GM21576 (cell line): ENCODE measurements around the gene PLA2G4A.
A peak's percentile ranks its signal among the peaks of the same experiment; 100 is the strongest.

ENCODE experiments used
- ATAC-seq: cut with Tn5 transposase; IDR thresholded peaks from one replicate; pipeline ENCODE4 v1.9.1; 2021; ENCODE audit warnings: mild to moderate bottlenecking, moderate library complexity; ENCODE audit not compliant: unreplicated experiment

Gene PLA2G4A

DNA sequence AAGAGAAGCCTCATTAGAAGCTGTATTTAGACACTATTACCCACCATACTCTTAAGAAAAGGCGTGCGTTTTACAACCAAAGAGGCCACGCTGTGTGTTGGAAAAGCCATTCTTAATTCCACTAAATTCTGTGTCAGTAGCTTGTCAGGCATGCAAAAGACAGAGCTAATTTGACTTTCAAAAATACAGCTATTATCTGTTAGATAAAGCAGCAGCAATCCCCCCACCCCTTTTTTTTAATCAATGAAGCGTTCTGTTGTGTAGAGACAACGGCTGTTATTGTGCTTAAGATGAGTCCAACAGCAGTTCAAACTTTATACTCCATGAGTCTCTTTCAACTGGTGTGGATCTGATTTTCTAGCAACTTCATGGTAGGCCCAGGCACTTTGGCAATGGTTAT is 43.5 kb downstream of the PLA2G4A start:
- ATAC-seq, result no peak

DNA sequence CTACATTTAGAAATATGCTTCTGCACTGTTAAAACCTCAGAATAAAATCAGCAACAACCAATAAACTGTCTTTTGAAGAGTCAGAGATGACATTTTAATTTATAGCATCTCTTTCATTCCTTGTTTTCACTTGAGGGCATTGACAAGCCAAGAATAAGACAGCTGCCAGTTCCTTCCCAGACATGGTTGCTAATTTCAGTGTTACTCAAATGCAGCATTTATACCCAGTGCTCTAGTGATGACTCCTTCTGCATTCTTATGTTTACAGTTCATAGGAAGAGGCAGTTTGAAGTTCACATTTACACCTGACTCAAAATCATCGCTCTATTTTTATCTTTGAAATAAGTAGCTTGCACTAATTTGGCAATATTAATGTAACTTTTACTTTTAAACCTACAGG is 44.9 kb downstream of the PLA2G4A start:
- no peak for ATAC-seq

DNA sequence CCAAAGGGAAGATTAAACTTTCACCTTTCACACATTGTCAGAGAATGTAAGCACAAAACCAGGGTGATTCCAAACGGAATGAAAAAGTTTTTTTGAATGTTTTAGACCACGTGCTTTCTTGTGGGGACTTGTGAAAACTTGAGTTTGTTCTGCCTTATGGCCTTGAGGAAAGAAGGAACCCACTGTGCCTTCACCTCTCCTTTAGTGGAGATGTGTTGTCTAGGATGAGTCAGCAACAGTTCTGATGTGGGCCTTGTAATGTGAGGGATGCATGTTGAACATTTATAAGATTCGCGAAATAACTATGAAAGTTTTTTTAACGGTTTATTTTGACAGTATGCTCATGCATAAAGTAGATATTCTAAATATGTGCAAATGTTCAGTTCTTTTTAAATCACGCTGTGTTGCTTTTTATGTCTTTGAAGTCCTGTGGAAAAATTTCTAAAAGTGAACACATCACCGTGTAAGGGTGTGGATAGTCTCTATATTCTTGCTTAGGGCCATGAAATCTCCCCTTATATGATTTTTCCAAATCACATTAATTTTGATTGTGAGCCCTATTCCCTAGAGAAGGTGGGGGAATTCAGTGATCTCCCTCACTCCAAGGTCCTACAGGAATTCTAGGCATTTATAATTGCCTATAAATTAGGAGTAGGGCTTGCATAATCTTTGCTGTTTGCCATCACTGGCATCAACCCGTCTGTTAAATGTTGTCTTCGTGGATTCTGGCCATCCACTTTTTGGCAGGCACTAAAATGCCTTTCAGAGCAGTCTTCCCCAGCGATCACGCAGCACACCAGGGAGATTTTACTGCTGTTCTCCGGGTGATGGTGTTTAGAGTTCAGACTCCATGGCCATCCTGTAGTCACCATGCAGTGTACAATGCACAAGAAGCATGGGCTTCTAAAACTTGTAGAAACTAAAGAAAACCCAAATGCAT is 47.4 kb downstream of the PLA2G4A start:
- ATAC-seq, result no peak

DNA sequence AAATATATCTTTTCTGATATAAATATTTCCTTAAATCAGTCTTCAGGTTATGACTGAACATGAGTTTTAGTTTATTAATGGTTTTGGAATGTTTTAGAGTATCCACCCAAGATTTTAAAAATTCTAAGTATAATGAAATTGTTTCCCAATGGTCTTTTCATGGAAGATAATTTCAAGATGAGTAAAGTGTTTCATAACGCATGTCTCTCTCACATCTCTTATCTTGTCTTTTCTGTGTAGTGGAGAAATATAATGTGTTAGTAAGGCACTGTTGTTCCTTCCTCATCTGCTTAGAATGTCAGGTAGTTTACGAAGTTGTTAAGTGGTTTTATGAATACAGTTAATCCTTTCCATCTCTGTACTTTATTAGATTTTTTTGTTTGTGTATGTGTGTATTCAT is 49.6 kb downstream of the PLA2G4A start:
- no peak for ATAC-seq

DNA sequence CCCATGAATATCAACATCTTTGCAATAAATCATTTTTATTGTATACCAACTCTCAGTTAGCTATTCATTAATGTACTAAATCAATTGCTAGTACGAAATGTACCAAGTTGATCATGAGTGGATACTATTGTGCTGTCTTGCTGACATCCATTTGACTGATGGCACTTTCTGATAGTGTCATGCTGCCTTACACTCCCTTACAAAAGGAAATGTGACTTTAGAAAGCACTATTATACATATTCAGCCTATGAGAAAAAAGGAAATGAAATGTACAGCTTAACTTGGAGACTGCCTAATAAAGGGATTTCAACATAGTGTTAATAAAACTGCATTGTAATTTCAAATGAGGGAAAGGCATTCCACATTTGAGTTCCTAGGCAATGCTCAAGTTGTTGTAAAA is 52.2 kb downstream of the PLA2G4A start:
- no peak for ATAC-seq

DNA sequence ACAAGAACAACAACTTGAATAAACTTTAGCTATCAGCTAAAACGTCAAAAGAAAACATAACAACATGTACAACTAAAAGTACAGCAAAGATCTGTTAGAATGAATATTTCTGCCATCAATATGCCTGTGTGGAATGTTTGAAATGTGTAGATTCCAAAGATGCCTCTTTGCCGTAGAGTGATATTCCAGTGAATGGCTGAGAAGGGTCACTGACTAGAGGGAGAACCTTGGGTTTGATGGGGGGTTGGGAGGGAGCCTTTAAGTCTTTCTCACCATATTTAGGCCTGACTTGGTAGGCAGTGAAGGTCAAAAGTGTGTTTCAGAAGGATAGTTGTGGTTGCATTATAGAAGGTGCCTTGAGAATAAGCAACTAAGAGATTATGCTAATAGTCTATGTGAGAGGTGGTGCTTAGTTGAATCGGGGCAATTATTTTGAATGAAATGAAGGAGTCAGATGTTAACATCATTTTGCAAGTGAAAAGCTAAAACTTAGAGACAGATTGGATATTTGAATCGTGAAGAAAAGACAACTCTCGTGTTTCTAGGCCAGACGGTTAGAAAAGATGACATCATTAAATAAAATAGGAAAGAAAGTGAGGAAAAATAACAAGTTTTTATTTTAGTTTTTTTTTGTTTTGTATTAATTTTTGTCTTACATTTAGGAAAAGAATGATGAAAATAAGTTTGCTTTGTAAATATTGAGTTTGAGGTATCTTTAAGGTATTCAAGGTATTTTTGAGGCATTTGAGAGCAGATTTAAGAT is 53.8 kb downstream of the PLA2G4A start:
- no peak for ATAC-seq

DNA sequence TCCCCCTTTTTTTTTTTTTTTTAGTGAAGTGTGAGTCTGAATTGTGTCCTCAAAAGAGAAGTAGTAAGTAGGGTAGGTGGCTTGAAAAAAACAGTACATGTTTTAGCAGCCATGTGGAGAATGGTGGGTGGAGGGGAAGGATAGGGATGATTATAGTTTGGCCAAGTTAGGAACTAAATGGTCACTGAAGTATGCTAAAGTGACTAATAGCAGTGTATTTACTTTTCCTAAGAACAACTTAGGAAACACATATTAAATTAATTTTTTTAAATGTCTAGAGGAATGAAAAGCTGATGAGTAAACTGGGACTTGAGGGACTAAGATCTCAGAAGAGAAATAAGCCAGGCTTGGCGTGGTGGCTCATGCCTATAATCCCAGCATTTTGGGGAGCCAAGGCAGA is 55.5 kb downstream of the PLA2G4A start:
- no peak for ATAC-seq

DNA sequence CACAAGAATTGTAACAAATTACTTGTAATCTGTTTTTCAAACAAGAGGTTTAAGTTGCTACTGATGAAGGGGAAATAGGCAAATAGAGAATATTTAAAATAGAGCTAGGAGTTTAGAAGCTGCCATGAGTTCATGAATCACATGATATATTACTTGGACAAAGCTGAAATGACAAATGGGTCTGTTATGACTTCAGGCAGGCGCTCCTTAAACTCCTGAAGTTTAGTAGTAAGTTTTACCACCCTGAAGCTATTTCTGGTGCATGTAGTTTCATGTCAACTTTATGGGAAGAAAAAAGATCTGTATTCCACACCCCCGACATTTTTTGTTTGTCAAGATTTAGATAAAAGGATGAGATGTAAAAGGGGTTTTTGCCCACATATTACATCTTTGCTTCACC is 58.5 kb downstream of the PLA2G4A start:
- ATAC-seq, result no peak

DNA sequence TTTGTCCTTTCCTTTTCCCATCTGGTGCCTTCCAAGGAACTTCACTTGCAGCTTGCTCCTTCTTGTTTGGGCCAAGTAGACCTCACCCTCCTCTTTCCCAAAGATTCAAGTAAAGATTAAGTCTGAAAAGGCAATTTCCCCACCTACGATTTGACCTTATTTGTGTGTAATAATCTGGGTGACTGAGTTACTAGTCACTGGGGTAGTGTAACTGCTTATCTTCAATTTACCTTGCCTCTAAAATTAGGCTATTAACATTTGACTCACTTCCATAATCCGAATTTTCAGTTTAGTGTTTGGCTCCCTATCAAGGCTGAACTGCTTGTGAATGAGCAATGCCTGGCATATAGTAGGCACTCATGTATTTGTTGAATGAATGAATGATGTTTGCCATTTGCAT is 59.6 kb downstream of the PLA2G4A start:
- no peak for ATAC-seq

DNA sequence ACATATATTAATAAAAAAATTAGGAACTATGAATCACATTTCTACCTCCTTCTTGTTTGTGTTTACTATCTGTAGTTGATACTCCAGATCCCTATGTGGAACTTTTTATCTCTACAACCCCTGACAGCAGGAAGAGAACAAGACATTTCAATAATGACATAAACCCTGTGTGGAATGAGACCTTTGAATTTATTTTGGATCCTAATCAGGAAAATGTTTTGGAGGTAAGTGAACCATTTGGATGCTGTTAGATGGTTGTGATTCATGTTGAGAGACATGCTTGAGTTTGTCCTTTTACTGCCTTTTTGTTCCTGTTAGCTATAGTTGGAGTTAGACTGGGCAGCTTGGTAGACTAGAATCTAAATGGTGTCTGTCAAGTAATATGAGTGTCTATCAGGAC is 64.2 kb downstream of the PLA2G4A start:
- no peak for ATAC-seq

DNA sequence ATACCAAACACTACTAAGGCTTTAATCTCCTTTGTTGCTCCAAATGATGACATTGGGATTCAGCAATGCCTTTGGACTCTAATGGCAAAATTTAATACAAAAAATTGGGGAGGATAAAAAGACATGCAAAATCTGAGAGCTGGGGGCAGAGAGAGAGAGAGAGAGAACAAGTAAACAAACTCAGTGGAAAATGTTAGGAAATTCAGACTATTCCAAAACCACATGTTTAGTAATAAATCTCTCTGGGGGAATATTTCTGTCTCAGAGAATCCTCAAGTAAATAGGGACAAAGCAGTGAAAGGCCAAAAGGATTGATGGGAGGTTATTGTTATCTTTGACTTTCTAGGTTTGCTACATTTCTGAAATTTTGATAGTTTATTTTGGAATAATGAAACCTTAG is 65.7 kb downstream of the PLA2G4A start:
- ATAC-seq, result no peak

DNA sequence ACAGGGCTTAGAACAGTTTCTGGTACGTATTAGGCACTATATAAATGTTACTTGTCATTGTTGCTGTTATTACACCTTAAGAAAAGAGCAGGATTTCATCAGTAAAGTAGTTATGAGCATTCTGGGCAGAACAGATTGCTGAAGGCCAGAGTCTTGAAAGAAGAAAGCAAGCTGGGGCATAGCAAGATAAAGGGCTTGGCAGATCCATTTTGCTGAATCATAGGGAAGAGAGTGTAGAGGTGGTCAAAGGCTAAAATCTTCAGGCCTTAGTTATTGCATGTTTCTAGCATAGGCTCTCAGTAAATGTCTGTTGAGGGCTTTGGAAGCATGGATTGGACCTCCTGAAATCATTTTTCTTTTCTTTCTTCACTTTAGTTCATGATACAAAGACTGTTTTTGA is 67.5 kb downstream of the PLA2G4A start:
- ATAC-seq, result no peak

DNA sequence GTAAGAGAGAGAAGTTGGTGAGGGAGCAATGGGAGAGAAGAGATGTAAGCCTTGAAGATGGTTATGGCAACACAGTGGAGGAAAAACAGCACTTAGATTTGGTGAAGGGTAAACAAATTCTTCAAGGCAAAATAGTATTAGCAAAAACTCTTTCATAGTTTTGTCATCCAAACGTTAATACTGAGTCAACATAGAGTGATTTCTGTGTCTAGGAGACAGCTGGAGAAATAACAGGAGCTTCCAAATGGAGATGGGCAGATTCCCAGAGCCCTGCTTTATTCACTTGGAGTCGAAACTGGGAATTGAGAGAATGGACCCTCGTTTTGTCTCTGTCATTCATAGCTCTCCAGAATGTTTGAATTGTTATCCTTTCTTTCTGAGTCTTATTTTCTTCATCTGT is 68.3 kb downstream of the PLA2G4A start:
- ATAC-seq, result no peak

DNA sequence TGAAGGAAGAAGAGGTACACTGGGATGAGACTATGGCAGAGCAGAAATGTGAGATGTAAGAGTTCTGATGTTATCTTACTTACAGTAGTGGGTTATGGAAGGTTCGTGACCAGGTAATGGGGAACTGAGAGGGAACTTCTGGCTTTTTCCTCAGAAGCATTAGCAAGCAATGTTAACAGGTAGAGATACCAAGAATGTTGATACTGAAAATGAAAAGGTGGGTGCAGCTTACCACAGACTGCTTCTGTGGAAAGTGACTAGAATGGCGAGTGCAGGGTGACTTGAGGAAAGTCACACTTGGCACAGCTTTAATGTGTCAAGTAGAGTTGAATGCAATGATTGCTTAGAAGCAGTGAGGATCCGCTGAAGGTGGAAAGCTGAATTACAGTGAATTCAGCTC is 70.8 kb downstream of the PLA2G4A start:
- peak; percentile 90 for ATAC-seq

DNA sequence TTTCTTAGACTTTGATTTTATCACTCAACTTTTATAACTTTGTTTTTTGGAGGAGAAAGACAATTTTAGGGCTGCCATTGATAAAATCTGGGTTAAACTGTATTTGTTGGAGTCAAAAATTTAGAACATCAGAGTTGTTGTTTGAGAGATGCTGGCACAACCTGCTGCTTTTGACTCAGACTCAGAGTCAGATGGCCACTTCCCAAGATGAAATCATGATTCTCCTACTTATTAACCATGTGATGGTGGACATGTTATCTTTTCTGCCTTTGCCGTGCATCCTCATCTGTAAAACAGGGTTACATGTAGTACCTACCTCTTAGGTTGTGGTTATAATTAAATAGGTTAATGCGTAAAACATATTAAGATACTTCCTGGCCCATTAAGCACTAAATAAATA is 71.2 kb downstream of the PLA2G4A start:
- ATAC-seq, result no peak

DNA sequence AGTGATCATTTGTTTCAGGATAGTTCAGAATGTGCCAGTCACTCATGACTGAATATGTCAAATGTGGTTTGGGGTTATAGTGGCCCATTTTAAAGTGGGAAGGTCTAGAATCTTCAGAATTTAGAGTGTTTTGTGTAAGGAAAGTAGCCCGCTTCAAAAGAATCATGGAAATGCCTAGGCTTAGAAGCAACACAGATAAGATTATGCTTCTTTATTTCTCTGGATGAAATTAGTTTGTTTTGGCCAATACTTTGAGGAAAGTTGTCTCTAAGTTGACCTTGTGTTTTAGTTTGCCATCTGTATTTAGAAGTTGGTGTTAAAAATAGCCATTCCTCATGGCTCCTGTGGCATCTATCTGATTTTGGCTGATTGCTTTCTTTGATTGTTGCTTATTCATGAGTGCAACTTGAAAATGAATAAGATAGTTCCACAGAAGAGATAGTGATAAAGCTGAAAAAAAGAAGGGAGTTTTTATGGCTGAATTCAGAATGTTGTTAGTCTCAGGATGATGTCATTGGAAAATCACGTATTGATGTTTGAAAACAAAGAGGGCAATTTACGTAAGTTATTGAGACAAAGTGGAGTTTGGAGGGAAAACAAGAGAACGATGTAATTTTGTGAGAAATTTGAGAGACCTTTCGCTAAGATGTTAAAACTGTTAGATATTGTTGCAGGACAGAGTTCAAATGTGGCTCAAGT is 71.9 kb downstream of the PLA2G4A start:
- ATAC-seq, result no peak

DNA sequence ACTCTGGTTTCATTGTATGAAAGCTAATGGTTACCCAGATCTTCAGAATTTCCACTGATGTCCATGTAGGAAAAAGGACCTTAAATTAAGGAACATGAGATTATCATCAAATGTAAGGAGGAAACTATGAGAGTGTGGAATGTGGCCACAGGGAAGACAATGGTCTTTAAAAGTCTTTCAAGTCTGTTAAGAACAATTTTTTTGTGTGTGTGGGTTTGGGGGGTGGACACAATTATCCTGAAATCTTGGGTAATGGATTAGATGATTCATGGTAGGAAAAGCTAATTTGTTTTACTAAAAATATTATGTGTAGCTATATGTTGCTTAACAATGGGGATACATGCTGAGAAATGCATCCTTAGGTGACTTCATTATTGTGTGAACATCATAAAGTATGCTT is 72.9 kb downstream of the PLA2G4A start:
- no peak for ATAC-seq

DNA sequence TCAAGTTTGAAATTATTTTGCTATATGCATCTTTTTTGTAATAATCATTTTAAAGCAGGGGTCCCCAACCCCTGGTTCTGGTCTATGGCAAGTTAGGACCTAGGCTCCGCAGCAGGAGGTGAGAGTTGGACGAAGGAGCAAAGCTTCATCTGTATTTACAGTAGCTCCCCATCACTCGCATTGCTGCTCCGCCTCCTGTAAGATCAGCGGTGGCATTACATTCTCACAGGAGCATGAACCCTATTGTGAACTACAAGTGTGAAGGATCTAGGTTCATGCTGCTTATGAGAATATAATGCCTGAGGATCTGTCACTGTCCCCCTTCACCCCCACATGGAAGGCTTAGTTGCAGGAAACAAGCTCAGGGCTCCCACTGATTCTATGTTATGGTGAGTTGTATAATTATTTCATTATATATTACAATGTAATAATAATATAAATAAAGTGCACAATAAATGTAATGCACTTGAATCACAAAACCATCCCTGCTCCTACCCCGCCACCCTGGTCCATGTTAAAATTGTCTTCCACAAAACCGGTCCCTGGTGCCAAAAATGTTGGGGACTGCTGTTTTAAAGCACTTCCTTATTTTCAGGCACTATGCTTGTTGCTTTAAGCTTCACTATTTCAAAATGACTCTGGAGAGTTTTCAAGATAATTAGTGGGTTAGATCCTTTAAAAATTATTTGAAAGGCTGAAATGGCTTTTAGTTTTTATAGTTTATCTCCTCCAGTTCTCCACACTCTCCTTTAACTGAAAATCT is 74.8 kb downstream of the PLA2G4A start:
- no peak for ATAC-seq

DNA sequence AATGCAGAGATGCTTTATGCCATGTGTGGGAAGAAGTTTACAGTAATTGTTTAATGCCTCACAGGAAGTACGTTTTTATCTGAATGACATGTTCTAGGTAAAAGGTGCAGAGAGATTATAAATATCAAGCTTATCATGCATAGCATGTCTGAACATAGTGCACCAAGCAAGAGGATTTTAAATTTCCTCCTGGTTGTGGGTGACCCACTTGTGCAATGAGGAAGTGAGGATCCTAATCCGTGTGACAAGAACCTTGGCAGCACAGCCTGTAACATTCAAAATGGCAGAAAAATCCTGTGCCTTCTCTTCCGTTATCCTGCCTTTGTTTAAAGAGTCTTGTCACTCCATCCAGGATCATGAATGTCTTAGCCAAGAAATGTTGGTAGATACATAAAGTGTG is 75.6 kb downstream of the PLA2G4A start:
- no peak for ATAC-seq

DNA sequence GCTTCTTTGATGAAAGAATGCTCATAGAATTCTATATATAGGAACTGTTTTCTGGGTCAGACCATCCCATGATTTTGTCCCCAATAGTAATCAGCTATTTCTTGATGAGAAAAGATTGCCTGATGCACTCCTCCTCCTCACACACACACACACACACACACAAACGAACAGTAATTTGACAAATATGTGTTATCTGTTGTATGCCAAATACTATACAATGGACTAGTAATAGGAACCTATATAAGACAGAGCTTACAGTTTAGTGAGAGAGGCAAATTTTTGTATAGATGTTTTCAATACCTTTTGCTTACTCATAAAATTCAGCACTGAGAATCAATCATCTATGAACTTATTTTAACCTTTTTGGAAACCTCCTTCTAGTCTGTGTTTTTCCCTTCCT is 76.8 kb downstream of the PLA2G4A start:
- no peak for ATAC-seq

DNA sequence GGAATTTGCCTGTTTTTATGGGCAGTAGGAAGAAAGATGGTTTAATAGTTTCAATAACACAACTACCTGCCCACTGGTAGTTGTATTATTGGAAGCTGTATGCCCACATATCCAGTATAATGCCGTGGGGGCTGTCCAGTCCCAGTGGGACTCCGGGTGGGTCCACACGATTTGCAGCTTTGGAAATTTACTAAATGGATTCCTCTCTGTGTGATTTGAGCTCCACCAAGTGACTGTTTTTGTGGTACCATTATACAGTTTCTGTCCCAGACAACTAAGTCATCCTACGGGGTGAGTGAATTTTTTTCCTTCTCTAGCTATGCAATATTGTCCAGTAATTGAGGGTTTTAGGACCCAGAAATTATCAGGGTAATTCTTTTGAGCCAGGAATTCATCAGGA is 86.8 kb downstream of the PLA2G4A start:
- ATAC-seq, result no peak
